Fibroblast of pulmonary artery (primary cell): ENCODE results near the gene CTU2.

Experiments used
- DNase-seq: peaks from one replicate; pipeline ENCODE4 v3.0.0-alpha.2; 2010; ENCODE audit warnings: low read depth
- H3K4me3 ChIP-seq: replicated peaks from 2 replicates; pipeline ENCODE4 v1.5.1; 2011; ENCODE audit warnings: low read depth, mild to moderate bottlenecking, control low read depth, low read length, moderate library complexity
- CTCF ChIP-seq: IDR thresholded peaks from 2 replicates; pipeline ENCODE4 v1.5.1; 2011; ENCODE audit warnings: mild to moderate bottlenecking, control low read depth, low read length, inconsistent platforms; ENCODE audit errors: missing control alignments

The CTU2 gene

GRCh38 chr16:88752386-88753002, 46.2 kb downstream of the CTU2 start:
- no peak overlapping the region for H3K4me3 ChIP-seq
- TF ChIP-seq CTCF = no peak
- DNase-seq = no peak

GRCh38 chr16:88753191-88753590, 46.9 kb downstream of the CTU2 start:
- no peak for DNase-seq
- H3K4me3 ChIP-seq = no peak overlapping the region
- TF ChIP-seq CTCF = no peak

- TF ChIP-seq CTCF = no peak
- DNase-seq = no peak
Measured at GRCh38 chr16:88753602-88754001, 47.3 kb downstream of the CTU2 start.

GRCh38 chr16:88754109-88754911, 48.0 kb downstream of the CTU2 start:
- no peak for TF ChIP-seq CTCF

More at GRCh38 chr16:88753602-88754001, 47.3 kb downstream of the CTU2 start:
- H3K4me3 ChIP-seq = no peak overlapping the region

GRCh38 chr16:88754912-88755744, 48.8 kb downstream of the CTU2 start:
- DNase-seq = peak; percentile 50
- no peak overlapping the region for H3K4me3 ChIP-seq
- peak; percentile 55 for TF ChIP-seq CTCF

More at GRCh38 chr16:88754109-88754911, 48.0 kb downstream of the CTU2 start:
- H3K4me3 ChIP-seq = no peak overlapping the region
- DNase-seq = no peak

- TF ChIP-seq CTCF = no peak
- no peak overlapping the region for H3K4me3 ChIP-seq
- no peak for DNase-seq
Measured at GRCh38 chr16:88755745-88756443, 49.6 kb downstream of the CTU2 start.
